NCI-H187 (cell line): ENCODE results near the gene HLA-DPB1.
"Not testable (repeated sequence)": the region's sequence is repeated elsewhere in the genome, so short reads cannot be mapped to it uniquely, and the experiment has no call there.

ENCODE experiments used
- DNase-seq, 2 experiments: peaks; one replicate each; lab custom pipeline; 2025; lab: John Stamatoyannopoulos, UW

HLA-DPB1 gene

DNA sequence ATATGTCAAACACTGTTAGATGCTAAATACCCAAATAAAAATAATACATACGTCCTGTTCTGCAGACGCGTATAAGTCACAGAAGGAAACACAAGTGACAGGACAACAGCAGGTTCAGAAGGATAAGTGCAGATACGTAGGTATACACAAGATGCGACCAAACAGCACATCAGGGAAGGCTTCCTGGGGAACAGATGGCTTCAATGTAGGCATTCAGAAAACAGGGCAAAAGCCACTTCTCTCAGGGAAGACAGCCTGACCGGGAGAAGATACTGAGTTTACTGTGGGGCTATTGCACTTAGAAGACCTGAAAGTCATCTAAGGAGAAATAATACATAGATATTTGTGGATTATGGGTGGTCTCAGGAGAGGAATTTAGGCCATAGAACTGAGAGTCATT, 4.2 kb upstream of the HLA-DPB1 start:
- no peak for DNase-seq

- DNase-seq, result no peak
These were observed 3.2 kb upstream of the HLA-DPB1 start for GRCh38 chr6:33072508-33073100.

GRCh38 chr6:33073431-33073871, 2.3 kb upstream of the HLA-DPB1 start, which contains the start of gene HLA-DPA1:
Gene HLA-DPA1, minus strand, starts transcription at chr6:33073649.
- no peak for DNase-seq

DNA sequence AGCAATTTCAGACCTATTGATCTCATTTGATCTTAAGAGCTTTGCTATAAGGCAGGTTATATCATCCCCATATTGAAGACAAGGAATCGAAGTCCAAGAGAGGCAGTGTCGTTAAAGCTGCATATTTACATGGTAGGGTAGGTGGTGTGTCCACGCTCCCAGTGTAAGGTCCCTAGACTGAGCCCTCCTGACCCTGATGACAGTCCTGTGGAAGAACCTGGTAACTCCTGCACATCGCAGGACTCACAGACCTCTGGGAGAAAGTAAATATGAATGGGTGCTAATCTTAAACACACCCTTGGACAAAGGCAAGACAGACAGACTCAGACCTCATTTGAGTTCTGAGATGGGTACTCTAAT, 602 bp upstream of the HLA-DPB1 start:
- DNase-seq, result no peak

DNA sequence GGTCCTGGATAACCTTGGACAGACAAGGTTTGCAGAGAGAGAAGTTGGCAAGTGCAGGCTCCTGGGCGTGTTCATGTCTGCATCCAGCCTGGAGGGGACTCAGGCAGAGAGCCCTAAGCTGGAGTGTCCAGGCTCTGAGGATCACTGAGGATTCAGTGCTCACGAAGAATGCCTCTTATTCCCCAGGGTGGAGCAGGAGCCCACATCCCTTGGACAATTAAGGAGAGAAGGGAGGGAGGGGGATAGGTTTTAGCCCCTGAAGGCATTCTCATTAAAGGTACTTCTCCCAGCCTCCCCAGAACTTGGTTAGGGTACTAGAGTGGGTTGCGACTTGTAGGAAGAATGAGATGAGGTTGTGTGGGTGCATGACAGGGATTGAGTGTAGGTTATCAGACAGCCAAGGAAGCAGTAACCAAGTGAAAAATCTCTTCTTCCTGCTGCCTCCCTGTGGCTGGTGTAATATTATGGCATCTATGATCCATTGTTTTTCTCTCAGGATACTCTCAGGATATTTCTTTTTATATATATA, 680 bp downstream of the HLA-DPB1 start:
- no peak for DNase-seq

- no peak for DNase-seq
These were observed 2.1 kb downstream of the HLA-DPB1 start for GRCh38 chr6:33077908-33078307.

- no peak for DNase-seq
These were observed 2.7 kb downstream of the HLA-DPB1 start for GRCh38 chr6:33078442-33078841.

DNA sequence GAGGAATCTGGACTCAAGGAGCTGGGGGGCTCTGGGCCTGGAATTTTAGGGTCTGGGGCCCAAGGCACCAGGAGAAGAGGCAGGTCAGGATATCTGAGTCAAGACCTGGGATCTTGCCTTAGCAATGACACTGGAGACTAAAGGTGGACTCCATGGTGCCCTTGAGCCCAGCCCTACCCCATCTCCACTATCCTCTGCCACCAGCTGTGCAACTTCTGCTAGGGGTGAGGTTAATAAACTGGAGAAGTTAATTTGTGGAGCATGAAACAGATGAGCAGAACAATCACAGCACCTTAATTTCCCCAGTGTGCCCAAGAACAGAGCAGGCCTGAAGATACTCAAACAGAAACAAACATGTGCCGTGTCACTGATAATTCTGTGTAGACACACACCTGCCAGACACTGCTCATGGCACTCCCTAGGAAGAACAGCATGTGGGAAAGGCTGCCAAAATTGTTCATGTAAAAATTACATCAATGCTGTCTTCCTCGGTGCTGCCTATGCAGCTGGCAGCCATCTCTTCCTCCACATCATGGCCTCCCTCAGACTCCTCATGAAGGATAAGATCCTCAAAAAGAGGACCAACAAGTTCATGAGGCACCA, 3.2 kb downstream of the HLA-DPB1 start:
- no peak for DNase-seq

DNA sequence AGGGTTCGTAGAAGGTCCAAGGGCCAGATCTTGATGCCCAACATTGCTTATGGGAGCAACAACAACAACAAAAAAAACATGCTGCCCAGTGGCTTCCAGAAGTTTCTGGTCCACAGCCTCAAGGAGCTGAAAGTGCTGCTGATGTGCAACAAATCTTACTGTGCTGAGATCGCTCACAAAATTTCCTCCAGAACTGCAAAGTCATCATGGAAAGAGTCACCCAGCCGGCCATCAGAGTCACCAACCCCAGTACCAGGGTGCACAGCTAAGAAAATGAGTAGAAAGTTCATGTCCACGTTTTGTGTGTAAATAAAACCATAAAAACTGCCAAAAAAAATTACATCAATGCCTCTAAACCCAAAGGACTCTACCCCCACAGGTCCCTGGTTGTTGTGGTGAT, 3.8 kb downstream of the HLA-DPB1 start:
- no peak for DNase-seq

DNA sequence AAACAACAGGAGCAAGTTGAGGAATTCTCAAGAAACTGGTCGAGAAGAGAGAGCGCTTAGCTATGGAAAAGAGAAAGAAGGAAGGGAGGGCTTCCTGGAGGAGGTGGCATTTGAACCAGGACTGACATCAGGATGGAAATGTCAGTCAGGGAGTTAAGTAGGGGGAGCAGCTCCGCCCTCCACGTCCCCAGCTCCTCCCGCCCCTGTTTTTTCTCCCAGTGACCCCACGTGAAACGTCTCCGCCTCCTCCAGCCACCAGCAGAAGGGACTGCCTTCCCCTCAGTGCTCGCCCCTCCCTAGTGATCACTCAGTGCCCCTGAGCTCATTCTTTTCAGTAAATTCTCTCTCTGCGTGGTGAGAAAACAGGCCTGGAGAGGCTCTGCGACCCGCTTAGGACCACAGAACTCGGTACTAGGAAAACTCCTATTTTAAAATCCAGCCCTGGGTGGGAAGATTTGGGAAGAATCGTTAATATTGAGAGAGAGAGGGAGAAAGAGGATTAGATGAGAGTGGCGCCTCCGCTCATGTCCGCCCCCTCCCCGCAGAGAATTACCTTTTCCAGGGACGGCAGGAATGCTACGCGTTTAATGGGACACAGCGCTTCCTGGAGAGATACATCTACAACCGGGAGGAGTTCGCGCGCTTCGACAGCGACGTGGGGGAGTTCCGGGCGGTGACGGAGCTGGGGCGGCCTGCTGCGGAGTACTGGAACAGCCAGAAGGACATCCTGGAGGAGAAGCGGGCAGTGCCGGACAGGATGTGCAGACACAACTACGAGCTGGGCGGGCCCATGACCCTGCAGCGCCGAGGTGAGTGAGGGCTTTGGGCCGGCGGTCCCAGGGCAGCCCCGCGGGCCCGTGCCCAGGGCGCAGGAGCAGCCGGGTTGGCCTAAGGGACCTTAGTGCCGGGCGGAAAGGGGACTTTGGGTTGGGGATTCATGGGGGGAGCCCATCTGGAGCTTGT, 4.6 kb downstream of the HLA-DPB1 start:
- no peak for DNase-seq

DNA sequence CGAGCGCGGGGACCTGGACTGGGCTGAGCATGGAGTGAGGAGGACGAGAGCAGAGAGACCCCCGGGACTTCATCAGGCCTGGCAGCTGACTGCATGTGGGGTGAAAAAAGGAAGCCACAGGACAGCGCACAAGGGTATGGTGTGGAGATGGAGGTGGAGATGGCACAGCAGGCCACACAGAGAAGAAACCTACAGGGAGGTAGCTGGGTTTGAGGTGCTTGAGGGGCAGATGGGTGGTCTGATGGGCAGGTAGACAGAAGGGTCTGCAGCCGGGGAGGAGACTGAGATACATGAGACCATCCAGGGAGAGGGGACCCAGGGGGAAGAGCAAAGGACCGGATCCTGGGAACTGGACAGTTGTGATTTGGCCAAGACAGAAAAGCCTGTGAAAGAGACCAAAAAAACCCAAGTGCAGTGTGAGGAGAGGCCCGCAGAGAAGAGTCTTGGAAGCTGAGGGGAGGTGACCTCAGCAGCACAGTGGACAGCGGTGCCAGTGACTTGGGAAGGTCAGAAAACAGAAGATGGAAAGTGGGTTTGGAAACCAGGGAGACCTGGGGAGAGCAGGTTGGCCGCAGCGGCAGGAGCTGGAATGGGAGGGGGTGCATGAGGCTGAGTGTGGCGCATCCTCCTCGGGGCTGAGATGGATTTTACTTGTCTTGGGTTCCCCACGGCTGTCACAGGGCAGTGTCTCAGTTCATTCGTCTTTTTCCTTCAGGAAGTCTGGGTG, 5.5 kb downstream of the HLA-DPB1 start:
- DNase-seq, result no peak

- DNase-seq, result no peak
These were observed 6.9 kb downstream of the HLA-DPB1 start for GRCh38 chr6:33082702-33083101.

DNA sequence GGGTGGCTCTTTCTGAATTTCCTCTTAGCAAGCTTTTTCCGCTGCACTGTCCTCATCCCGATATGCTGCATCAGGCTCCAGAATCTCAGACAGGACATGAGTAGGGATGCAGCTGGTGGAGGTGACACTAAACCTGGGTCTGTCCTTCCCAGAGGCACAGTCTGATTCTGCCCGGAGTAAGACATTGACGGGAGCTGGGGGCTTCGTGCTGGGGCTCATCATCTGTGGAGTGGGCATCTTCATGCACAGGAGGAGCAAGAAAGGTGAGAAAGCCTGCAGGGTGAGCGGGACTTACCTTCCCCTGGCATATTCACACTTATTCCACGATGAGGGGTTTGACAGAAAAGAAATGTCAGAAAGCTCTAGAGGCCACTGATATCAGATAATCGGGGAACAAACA, 9.8 kb downstream of the HLA-DPB1 start:
- DNase-seq, result no peak

DNA sequence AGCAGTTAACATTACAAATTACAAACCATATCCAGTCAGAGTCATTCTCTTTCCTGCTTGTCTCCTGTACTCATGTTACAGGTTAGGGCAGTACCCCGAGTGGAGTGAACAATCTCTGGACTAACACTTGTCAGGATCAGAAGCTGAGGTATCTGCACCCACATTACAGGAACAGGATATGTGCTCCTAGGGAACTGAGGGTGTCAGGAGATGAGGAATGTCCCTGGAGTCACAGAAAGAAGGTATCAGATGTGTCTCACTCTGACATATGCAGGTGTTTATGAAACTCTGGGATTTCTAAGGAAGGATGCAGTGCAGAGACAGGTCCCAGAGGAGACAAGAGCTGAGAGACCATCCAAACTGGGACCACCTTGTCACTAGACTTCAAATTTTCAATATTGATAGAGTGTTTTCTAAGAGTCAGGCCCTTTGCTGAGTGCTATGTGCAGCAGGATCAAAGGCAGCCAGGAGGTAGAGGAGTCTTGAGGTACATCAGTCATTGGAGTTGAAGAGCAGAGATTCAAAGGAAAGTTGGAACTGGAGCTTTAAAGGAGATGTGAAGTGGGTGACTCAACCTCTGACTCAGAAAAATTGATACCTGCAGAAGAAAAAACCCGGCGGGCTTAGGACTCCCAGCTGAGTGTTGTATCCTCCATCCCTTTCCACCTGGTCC, 12.6 kb downstream of the HLA-DPB1 start:
- no peak for DNase-seq

DNA sequence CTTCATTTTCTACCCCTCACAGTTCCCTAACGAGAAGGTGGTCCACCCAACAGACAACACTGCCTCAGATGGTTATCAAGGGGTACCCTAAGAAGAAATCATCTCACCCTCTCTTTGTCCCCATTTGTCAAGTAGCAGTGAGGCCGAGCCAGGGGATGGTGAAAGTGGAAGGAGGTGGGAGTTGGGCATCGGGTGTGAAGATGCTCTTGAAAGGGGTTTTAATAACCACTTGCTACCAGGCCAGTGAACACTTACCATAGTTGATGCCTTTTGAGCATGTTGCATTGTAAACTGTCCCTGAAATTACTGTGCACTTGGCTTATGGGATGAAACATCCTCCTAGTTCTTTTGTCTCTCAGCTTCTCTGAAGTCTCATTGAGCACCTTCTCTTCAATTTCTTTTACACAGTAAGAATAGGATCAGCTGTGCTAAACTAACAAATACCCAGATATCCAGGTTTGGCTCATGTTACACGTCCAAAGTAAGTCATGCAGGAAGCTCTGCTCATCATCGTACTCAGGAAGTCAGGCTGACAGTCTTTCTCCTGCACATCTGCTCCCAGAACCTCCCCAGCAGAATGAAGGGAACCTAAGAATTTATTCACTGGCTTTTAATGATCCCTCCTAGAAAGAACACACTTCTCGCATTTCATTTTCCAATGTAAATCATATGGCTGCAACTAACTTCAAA, 13.3 kb downstream of the HLA-DPB1 start:
- no peak for DNase-seq

GRCh38 chr6:33091957-33092356, 16.2 kb downstream of the HLA-DPB1 start:
- DNase-seq, result no peak

DNA sequence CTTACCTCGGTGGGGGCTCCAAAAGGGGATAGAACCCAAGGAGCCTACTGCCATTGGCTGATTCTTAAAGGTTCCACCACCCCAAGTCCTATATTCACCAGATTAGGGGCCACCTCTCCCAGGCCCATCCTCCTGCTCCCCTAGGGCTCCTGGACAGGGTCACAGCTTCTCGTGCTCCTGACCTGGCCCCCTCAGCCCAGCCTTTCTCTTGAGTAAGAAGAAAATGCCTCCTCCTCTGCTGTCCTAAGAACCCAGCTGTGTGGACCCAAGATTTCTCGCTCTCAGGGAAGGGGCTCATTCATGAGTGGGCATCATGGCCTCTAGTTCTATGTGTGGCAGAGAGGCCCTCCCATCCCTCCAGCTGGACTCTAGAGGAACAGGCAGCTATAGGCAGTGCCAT, 16.6 kb downstream of the HLA-DPB1 start:
- DNase-seq, result no peak

- DNase-seq, result no peak
These were observed 18.1 kb downstream of the HLA-DPB1 start for GRCh38 chr6:33093855-33094254.

- no peak for DNase-seq
These were observed 19.9 kb downstream of the HLA-DPB1 start for GRCh38 chr6:33095681-33096080.

DNA sequence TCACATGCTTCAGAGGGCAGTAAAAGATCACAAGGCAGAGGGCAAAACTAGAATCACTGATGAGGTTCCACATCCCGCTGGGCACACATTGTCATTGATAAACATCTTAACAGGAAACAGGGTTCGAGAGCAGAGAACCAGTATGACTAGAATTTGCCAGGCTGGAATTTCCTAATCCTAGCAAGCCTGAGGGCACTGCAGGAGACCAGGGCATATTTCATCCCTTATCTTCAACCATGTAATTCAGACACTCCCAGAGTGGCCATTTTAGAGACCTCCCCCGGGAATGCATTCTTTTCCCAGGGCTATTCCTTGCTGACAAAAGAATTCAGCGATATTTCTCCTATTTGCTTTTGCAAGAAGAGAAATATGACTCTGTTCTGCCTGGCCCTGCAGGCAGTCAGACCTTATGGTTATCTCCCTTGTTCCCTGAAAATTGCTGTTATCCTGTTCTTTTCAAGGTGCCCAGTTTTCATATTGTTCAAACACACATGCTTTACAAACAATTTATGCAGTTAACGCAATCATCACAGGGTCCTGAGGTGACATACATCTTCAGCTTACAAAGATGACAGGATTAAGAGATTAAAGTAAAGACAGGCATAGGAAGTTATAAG, 25.4 kb downstream of the HLA-DPB1 start:
- not testable (repeated sequence) for DNase-seq
